Muscle of leg (tissue), 11 donors: Measurements from ENCODE around the gene TMEM161A. TPM values are rescaled to one million over a fixed set of nuclear protein-coding genes. Genes with fewer than 3 reads are reported as not detected.

ENCODE experiments used
- DNase-seq: peaks from one replicate; pipeline ENCODE4 v3.0.0; 2013
- H3K27ac ChIP-seq: one replicate; pipeline ENCODE4 v1.5.1; 2013; ENCODE audit warnings: mild to moderate bottlenecking, low read length, control low read depth
- H3K27me3 ChIP-seq: one replicate; pipeline ENCODE4 v1.6.1; 2013; ENCODE audit warnings: low read length; ENCODE audit not compliant: control insufficient read depth, insufficient read depth
- H3K36me3 ChIP-seq: one replicate; pipeline ENCODE4 v1.6.1; 2013; ENCODE audit warnings: low read length; ENCODE audit not compliant: control insufficient read depth, insufficient read depth
- H3K4me1 ChIP-seq: one replicate; pipeline ENCODE4 v1.6.1; 2013; ENCODE audit warnings: low read length; ENCODE audit not compliant: control insufficient read depth, insufficient read depth
- H3K4me3 ChIP-seq: one replicate; pipeline ENCODE4 v1.5.1; 2013; ENCODE audit warnings: low read length, control low read depth
- H3K9me3 ChIP-seq: replicated peaks from 2 replicates; pipeline ENCODE4 v1.6.1; 2013; ENCODE audit warnings: low read depth, low read length; ENCODE audit not compliant: control insufficient read depth
- WGBS: methylation state at CpG from one replicate; pipeline ENCODE4 v1.1.5; 2013; ENCODE audit warnings: missing lambda C conversion rate; ENCODE audit not compliant: insufficient coverage; 5-methylcytosine and 5-hydroxymethylcytosine counted together
- polyA plus RNA-seq, 8 donors: library from polyadenylated mRNA; unstranded; fragments of 120-200 nt; gene quantifications; one replicate each; pipeline versions ENCODE4 v1.2.1 to v1.2.3, GENCODE V29; 2013; ENCODE audit warnings: inconsistent platforms in 1 of 8, low replicate concordance in 1 of 8; ENCODE audit not compliant: insufficient read length in 8 of 8, insufficient read depth in 1 of 8
- total RNA-seq: library from RNA; stranded (reverse); fragments of 120-200 nt; gene quantifications from one replicate; pipeline ENCODE4 v1.2.4, GENCODE V29; 2013

TMEM161A gene
- total and polyA plus RNA-seq, 9 donors: 18.5 to 36.4 (median 23.3) TPM

DNA sequence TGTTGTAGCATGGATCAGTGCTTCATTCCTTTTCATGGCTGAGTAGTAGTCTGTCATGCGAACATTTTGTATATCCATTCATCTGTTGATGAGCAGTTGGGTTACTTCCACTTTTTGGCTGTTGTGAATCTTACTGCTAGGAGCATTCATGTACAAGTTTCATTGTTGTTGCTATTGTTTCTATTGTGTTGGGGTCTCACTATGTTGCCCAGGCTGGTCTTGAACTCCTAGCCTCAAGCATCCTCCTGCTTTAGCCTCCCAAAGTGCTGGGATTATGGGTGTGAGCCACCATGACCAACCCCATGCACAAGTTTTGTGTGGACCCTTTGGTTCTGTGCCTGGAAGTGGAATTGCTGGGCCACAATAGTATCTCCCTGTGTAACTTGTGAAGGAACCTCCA, 58.7 kb downstream of the TMEM161A start:
- H3K27ac ChIP-seq: no peak overlapping the region
- WGBS: no CpG with 5 or more reads among the region's 1 CpG
- H3K36me3 ChIP-seq: peaks cover 11% of the 10 kb centered on the region
- no peaks in the 10 kb centered on the region for H3K9me3 ChIP-seq
- H3K27me3 ChIP-seq: no peaks in the 10 kb centered on the region
- H3K4me1 ChIP-seq: no peaks in the 10 kb centered on the region
- H3K4me3 ChIP-seq: no peak overlapping the region
- no peak for DNase-seq

- Histone ChIP-seq H3K27ac (no peak overlapping the region), H3K36me3 (peaks cover 14% of the 10 kb centered on the region), H3K27me3 (no peaks in the 10 kb centered on the region), H3K4me3 (no peak overlapping the region), H3K4me1 (peaks cover 5% of the 10 kb centered on the region), H3K9me3 (no peaks in the 10 kb centered on the region)
- no CpG with 5 or more reads among the region's 6 CpGs for WGBS
- no peak for DNase-seq
Observed at GRCh38 chr19:19078801-19079200, 59.5 kb downstream of the TMEM161A start.

- Histone ChIP-seq H3K27ac (no peak overlapping the region), H3K4me3 (no peak overlapping the region), H3K27me3 (no peaks in the 10 kb centered on the region), H3K36me3 (peaks cover 14% of the 10 kb centered on the region), H3K4me1 (peaks cover 5% of the 10 kb centered on the region), H3K9me3 (no peaks in the 10 kb centered on the region)
- no peak for DNase-seq
- 95% methylated on average over 4 of the region's 7 CpGs for WGBS
Observed at GRCh38 chr19:19077103-19077502, 61.2 kb downstream of the TMEM161A start.

- Histone ChIP-seq H3K4me1 (peaks cover 5% of the 10 kb centered on the region), H3K36me3 (peaks cover 14% of the 10 kb centered on the region), H3K27me3 (no peaks in the 10 kb centered on the region), H3K4me3 (no peak overlapping the region), H3K27ac (no peak overlapping the region), H3K9me3 (no peaks in the 10 kb centered on the region)
- WGBS: no CpG with 5 or more reads among the region's 1 CpG
- no peak for DNase-seq
Observed at GRCh38 chr19:19076476-19076875, 61.8 kb downstream of the TMEM161A start.

DNA sequence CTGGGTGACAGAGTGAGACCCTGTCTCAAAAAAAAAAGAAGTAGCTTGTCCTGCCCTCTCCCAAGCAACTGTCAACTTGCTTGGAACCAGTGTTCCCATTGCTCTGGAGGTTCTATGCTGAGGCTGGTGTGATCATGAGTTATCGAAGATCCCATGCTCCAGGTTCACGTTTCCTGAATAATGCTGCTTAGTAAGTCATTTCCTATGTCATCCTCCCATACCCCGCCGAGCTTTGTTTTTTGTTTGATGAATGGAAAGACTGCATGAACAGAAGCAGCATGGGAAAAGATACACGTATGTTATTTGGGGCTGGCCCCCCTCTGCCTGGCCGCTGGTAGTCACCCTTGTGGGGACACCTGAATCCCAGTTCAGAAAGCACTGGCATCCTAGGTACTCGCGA, 63.2 kb downstream of the TMEM161A start:
- Histone ChIP-seq H3K27me3 (no peaks in the 10 kb centered on the region), H3K4me3 (no peak overlapping the region), H3K36me3 (peaks cover 18% of the 10 kb centered on the region), H3K4me1 (peaks cover 5% of the 10 kb centered on the region), H3K27ac (no peak overlapping the region), H3K9me3 (no peaks in the 10 kb centered on the region)
- no peak for DNase-seq
- 81% methylated on average over 2 of the region's 8 CpGs for WGBS

DNA sequence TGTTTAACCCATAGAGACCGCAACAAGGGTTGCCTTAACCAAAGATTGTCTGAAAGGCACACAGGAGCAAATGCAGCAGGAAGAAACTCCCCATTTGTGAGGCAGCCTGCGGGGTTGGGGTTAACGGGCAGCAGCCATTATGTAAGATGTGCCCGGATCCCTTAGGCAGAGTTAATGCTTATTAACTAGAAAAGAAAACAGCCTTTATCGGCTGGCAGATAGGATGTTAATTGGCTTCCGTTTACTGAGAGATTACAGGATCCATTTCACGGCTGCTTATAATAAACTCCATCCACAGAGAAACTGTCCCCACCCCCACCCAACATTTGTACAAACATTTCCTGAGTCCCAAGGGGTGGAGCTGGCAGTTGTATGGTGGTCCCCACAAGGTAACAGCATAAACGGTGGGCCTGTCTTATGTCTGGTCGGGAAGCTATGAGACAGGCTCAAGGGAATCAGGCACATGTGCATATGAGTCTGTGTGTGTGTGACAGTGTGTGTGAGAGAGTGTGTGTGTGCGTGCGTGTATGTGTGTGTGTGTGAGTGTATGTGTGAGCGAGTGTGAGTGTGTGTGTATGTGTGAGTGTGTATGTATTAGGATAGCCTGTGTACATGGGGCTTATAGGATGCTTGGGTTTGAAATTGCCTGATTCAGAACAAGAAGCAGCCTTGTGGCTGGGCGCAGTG, 63.9 kb downstream of the TMEM161A start:
- 69% methylated on average over 4 of the region's 13 CpGs for WGBS
- no peaks in the 10 kb centered on the region for H3K27me3 ChIP-seq
- H3K27ac ChIP-seq: no peak overlapping the region
- no peak for DNase-seq
- no peaks in the 10 kb centered on the region for H3K9me3 ChIP-seq
- no peak overlapping the region for H3K4me3 ChIP-seq
- H3K36me3 ChIP-seq: peaks cover 18% of the 10 kb centered on the region
- H3K4me1 ChIP-seq: peaks cover 8% of the 10 kb centered on the region

GRCh38 chr19:19071897-19072296, 66.4 kb downstream of the TMEM161A start:
- 89% methylated on average over 2 of the region's 8 CpGs for WGBS
- no peak overlapping the region for H3K4me3 ChIP-seq
- peaks cover 18% of the 10 kb centered on the region for H3K36me3 ChIP-seq
- no peak for DNase-seq
- peaks cover 21% of the 10 kb centered on the region for H3K4me1 ChIP-seq
- H3K9me3 ChIP-seq: no peaks in the 10 kb centered on the region
- no peak overlapping the region for H3K27ac ChIP-seq
- no peaks in the 10 kb centered on the region for H3K27me3 ChIP-seq

Other genes starting within 250 kb of the TMEM161A start
- gene CERS1, start 242.3 kb downstream of the TMEM161A start, total RNA-seq: 15.3 TPM
- gene CERS1, start 242.3 kb downstream of the TMEM161A start, polyA plus RNA-seq: 10 to 100 TPM; 23.7 to 41.2 (median 35.0) TPM
- gene COPE, start 219.1 kb downstream of the TMEM161A start, total RNA-seq: 115 TPM
- gene COPE, start 219.1 kb downstream of the TMEM161A start, polyA plus RNA-seq: 100 to 1,000 TPM in 1 of 8 donors, 10 to 100 TPM in 7; 76.8 to 102 (median 94.1) TPM
- gene DDX49, start 218.8 kb downstream of the TMEM161A start, total RNA-seq: 41.3 TPM
- 10 to 100 TPM; 37.6 to 51.5 (median 41.8) TPM for gene DDX49, start 218.8 kb downstream of the TMEM161A start, polyA plus RNA-seq
- 66.5 TPM for gene HOMER3, start 197.3 kb downstream of the TMEM161A start, total RNA-seq
- gene HOMER3, start 197.3 kb downstream of the TMEM161A start, polyA plus RNA-seq: 10 to 100 TPM; 63.6 to 80.8 (median 75.6) TPM
- 47.3 TPM for gene SUGP2, start 105.0 kb downstream of the TMEM161A start, total RNA-seq
- gene SUGP2, start 105.0 kb downstream of the TMEM161A start, polyA plus RNA-seq: 10 to 100 TPM; 47.5 to 82.0 (median 60.4) TPM
- gene ARMC6, start 104.9 kb downstream of the TMEM161A start, total RNA-seq: 20.9 TPM
- gene ARMC6, start 104.9 kb downstream of the TMEM161A start, polyA plus RNA-seq: 10 to 100 TPM; 25.2 to 31.9 (median 30.0) TPM
- gene SLC25A42, start 74.5 kb downstream of the TMEM161A start, total RNA-seq: 5.9 TPM
- gene SLC25A42, start 74.5 kb downstream of the TMEM161A start, polyA plus RNA-seq: 10 to 100 TPM in 4 of 8 donors, 1 to 10 TPM in 4; 8.7 to 12.2 (median 9.9) TPM
- 0.98 TPM for gene MEF2B, start 31.8 kb upstream of the TMEM161A start, total RNA-seq
- gene MEF2B, start 31.8 kb upstream of the TMEM161A start, polyA plus RNA-seq: 1 to 10 TPM in 6 of 8 donors, under 1 TPM in 2; 0.33 to 3.7 (median 1.4) TPM
- 7.8 TPM for gene BORCS8, start 53.7 kb upstream of the TMEM161A start, total RNA-seq
- gene BORCS8, start 53.7 kb upstream of the TMEM161A start, polyA plus RNA-seq: 10 to 100 TPM; 10.9 to 16.6 (median 12.9) TPM
- gene RFXANK, start 53.8 kb upstream of the TMEM161A start, total RNA-seq: 125 TPM
- gene RFXANK, start 53.8 kb upstream of the TMEM161A start, polyA plus RNA-seq: 10 to 100 TPM; 57.1 to 84.2 (median 71.0) TPM
- 11.8 TPM for gene NR2C2AP, start 64.9 kb upstream of the TMEM161A start, total RNA-seq
- gene NR2C2AP, start 64.9 kb upstream of the TMEM161A start, polyA plus RNA-seq: 10 to 100 TPM in 5 of 8 donors, 1 to 10 TPM in 3; 7.5 to 13.1 (median 11.0) TPM
- gene NCAN, start 73.5 kb upstream of the TMEM161A start, total RNA-seq: 0.22 TPM
- gene NCAN, start 73.5 kb upstream of the TMEM161A start, polyA plus RNA-seq: under 1 TPM; 0.07 to 0.27 (median 0.09) TPM
- 1.3 TPM for gene TM6SF2, start 134.8 kb upstream of the TMEM161A start, total RNA-seq
- gene TM6SF2, start 134.8 kb upstream of the TMEM161A start, polyA plus RNA-seq: 1 to 10 TPM; 1.8 to 6.7 (median 2.4) TPM
- 22.2 TPM for gene SUGP1, start 182.0 kb upstream of the TMEM161A start, total RNA-seq
- gene SUGP1, start 182.0 kb upstream of the TMEM161A start, polyA plus RNA-seq: 10 to 100 TPM; 32.4 to 43.9 (median 37.5) TPM
- 28.9 TPM for gene MAU2, start 182.4 kb upstream of the TMEM161A start, total RNA-seq
- 10 to 100 TPM; 29.0 to 67.8 (median 41.3) TPM for gene MAU2, start 182.4 kb upstream of the TMEM161A start, polyA plus RNA-seq